HepG2 (cell line): ENCODE results near the gene PTTG1.

Experiments used
- CHD2 ChIP-seq: IDR thresholded peaks from 2 replicates; pipeline ENCODE4 v1.6.1; 2011; ENCODE audit warnings: low read depth, low read length, improper control_type of control experiment
- CTCF ChIP-seq: sonication (generic); formaldehyde crosslinking; IDR thresholded peaks from 2 replicates; pipeline ENCODE4 v1.5.0; 2020; ENCODE audit warnings: mild to moderate bottlenecking, missing genetic modification reagents, moderate library complexity
- DZIP1 ChIP-seq: sonication (generic); formaldehyde crosslinking; IDR thresholded peaks from 2 replicates; pipeline ENCODE4 v1.5.0; 2020; ENCODE audit warnings: mild to moderate bottlenecking, missing genetic modification reagents
- ESRRA ChIP-seq: sonication (generic); formaldehyde crosslinking; IDR thresholded peaks from 2 replicates; pipeline ENCODE4 v1.5.1; 2020; ENCODE audit warnings: mild to moderate bottlenecking, low read depth, missing genetic modification reagents
- FOXA1 ChIP-seq, 2 experiments: fragments of 450-650 bp in 1 of 2; sonication (generic) in 1 of 2; formaldehyde crosslinking in 1 of 2; IDR thresholded peaks; 2 replicates each; pipeline versions ENCODE4 v1.4.0 to v1.6.1; 2016 to 2020; ENCODE audit warnings: missing genetic modification reagents in 1 of 2
- FOXJ3 ChIP-seq: sonication (generic); formaldehyde crosslinking; IDR thresholded peaks from 2 replicates; pipeline ENCODE4 v1.4.0; 2020; ENCODE audit warnings: missing genetic modification reagents, mild to moderate bottlenecking, borderline replicate concordance
- KAT8 ChIP-seq: IDR thresholded peaks from 2 replicates; pipeline ENCODE4 v1.6.1; 2016; ENCODE audit warnings: missing genetic modification reagents, missing compliant biosample characterization
- REST ChIP-seq, 2 experiments: IDR thresholded peaks; 2 replicates each; pipeline ENCODE4 v1.6.1; 2011 to 2012; ENCODE audit warnings: low read length in 2 of 2, borderline replicate concordance in 1 of 2, low read depth in 1 of 2, mild to moderate bottlenecking in 1 of 2, moderate library complexity in 1 of 2
- ZFAT ChIP-seq: sonication (generic); formaldehyde crosslinking; conservative IDR thresholded peaks from 2 replicates; pipeline ENCODE4 v1.8.1; 2023; ENCODE audit warnings: missing genetic modification reagents, inconsistent platforms
- ZHX1 ChIP-seq: sonication (generic); formaldehyde crosslinking; IDR thresholded peaks from 2 replicates; pipeline ENCODE4 v1.8.1; 2022; ENCODE audit warnings: low read depth, mild to moderate bottlenecking, missing genetic modification reagents
- ZNF513 ChIP-seq: sonication (generic); formaldehyde crosslinking; conservative IDR thresholded peaks from 2 replicates; pipeline ENCODE4 v1.5.0; 2020; ENCODE audit warnings: missing genetic modification reagents
- ZNF530 ChIP-seq: sonication (generic); formaldehyde crosslinking; IDR thresholded peaks from 2 replicates; pipeline ENCODE4 v1.5.0; 2020; ENCODE audit warnings: low read depth, mild to moderate bottlenecking, missing genetic modification reagents

- TF ChIP-seq DZIP1 (CRISPR knock-in tag): no peak
- TF ChIP-seq REST (IDR thresholded peaks at IDR 0.05; ENCODE audit: borderline replicate concordance in 1 of 2, low read depth in 1 of 2, low read length in 2 of 2): no peak
- no peak for TF ChIP-seq FOXJ3 (CRISPR knock-in tag)
- no peak for TF ChIP-seq ZFAT (CRISPR knock-in tag)
- no peak for TF ChIP-seq ZNF513 (CRISPR knock-in tag)
- no peak for TF ChIP-seq KAT8 (CRISPR knock-in tag)
- TF ChIP-seq CHD2: no peak
- no peak for TF ChIP-seq FOXA1 (IDR thresholded peaks at IDR 0.05)
- no peak for TF ChIP-seq FOXA1 (CRISPR knock-in tag; IDR thresholded peaks at IDR 0.05)
- TF ChIP-seq ZNF530: no peak
- no peak for TF ChIP-seq CTCF (CRISPR knock-in tag)
- TF ChIP-seq ZHX1: no peak
- TF ChIP-seq ESRRA (CRISPR knock-in tag): no peak
These were observed 49.0 kb downstream of the PTTG1 start for GRCh38 chr5:160470437-160471361.
